Adrenal gland (tissue), 12 donors: ENCODE data around the gene FAM81B. TPM values are rescaled to one million over a fixed set of nuclear protein-coding genes. Genes with fewer than 3 reads are reported as not detected.
"Not testable (repeated sequence)": the region's sequence is repeated elsewhere in the genome, so short reads cannot be mapped to it uniquely, and the experiment has no call there.

Experiments used
- DNase-seq, 7 donors: peaks; one replicate each; pipeline ENCODE4 v3.0.0-alpha.2; 2019 to 2020
- H3K27ac ChIP-seq, 5 donors: fragments of 200-600 bp; sonication (generic) in 4 of 5; 1 replicate in 3 of 5; 2 replicates in 2 of 5; pipeline versions ENCODE4 v1.5.1 to v1.8.0; 2016 to 2020; ENCODE audit warnings: mild to moderate bottlenecking in 1 of 5
- H3K27me3 ChIP-seq: fragments of 200-600 bp; 2 replicates; pipeline ENCODE4 v1.8.0; 2021
- H3K36me3 ChIP-seq, 2 donors: fragments of 200-600 bp; replicated peaks in 1 of 2; 1 replicate in 1 of 2; 2 replicates in 1 of 2; pipeline versions ENCODE4 v1.5.1 to v1.8.0; 2018 to 2022
- H3K4me1 ChIP-seq, 2 donors: fragments of 200-600 bp; replicated peaks in 1 of 2; 1 replicate in 1 of 2; 2 replicates in 1 of 2; pipeline versions ENCODE4 v1.5.1 to v1.8.0; 2018 to 2021
- H3K4me3 ChIP-seq, 4 donors: fragments of 200-600 bp; sonication (generic) in 3 of 4; one replicate each; pipeline ENCODE4 v1.5.1; 2016 to 2018
- H3K9me3 ChIP-seq, 3 donors: fragments of 200-600 bp; sonication (generic) in 1 of 3; replicated peaks in 1 of 3; 1 replicate in 2 of 3; 2 replicates in 1 of 3; pipeline versions ENCODE4 v1.5.1 to v1.8.0; 2016 to 2021
- POLR2A ChIP-seq, 2 donors: fragments of 450-650 bp; IDR thresholded peaks; one replicate each; pipeline ENCODE4 v1.6.1; 2017; ENCODE audit warnings: antibody characterized with exemption in 2 of 2, mild to moderate bottlenecking in 2 of 2, moderate library complexity in 1 of 2
- WGBS, 4 donors: extraction: QIAGEN DNeasy Blood & Tissue Kit in 2 of 4; methylation state at CpG; one replicate each; pipeline versions ENCODE4 v1.1.5 to v1.1.7; 2013 to 2017; 5-methylcytosine and 5-hydroxymethylcytosine counted together
- intact Hi-C, 2 donors: fragments of 100-400 bp; cut with DNase I; formaldehyde crosslinking; loops; one replicate each; pipeline versions ENCODE4 v1.14.1 to v1.15.0; 2022 to 2023
- polyA plus RNA-seq, 3 donors: library from polyadenylated mRNA; stranded (reverse); fragments of 200-250 nt in 2 of 3; fragments of 350-450 nt in 1 of 3; fragmentation: Illumina TruSeq in 1 of 3; extraction: RNeasy Lipid Tissue Mini Kit (QIAGEN cat#74804) in 1 of 3; gene quantifications; one replicate each; pipeline ENCODE4 v1.2.3, GENCODE V29; 2013 to 2014
- total RNA-seq, 9 donors: library from RNA; depleted of rRNA in 4 of 9; stranded (reverse); fragments of >200 nt in 4 of 9; fragments of 120-200 nt in 1 of 9; fragmentation: NEBNext Ultra II Directional in 1 of 9; extraction: Animal tissue kit (Norgen Biotek cat#: 25700) in 1 of 9; gene quantifications; one replicate each; pipeline versions ENCODE4 v1.1.0 to v1.2.4, GENCODE V29; 2013 to 2023
- TF ChIP-seq, protein P1 (sequence below), 6 experiments: fragments of 450-650 bp in 4 of 6; fragments of 200-600 bp in 2 of 6; sonication (generic) in 1 of 6; IDR thresholded peaks; 1 replicate in 5 of 6; 2 replicates in 1 of 6; pipeline versions ENCODE4 v1.5.1 to v1.8.0; 2016 to 2021; ENCODE audit warnings: antibody characterized with exemption in 6 of 6, mild to moderate bottlenecking in 2 of 6, moderate library complexity in 1 of 6
- donor health status: healthy with polysubstance abuse.
- donor health status: Bipolar disorder and iron deficiency.
- donor health status: DM: yes; HTN: yes; CAD: no.
- donor health status: DM: no; HTN: no; CAD: no.
- donor health status: DM: no; HTN: no; CAD: no.
- donor health status: DM: yes; HTN: yes; CAD: no.

Gene FAM81B
- total and polyA plus RNA-seq, 12 donors: 0.16 to 0.71 (median 0.35) TPM; not detected in 7

DNA sequence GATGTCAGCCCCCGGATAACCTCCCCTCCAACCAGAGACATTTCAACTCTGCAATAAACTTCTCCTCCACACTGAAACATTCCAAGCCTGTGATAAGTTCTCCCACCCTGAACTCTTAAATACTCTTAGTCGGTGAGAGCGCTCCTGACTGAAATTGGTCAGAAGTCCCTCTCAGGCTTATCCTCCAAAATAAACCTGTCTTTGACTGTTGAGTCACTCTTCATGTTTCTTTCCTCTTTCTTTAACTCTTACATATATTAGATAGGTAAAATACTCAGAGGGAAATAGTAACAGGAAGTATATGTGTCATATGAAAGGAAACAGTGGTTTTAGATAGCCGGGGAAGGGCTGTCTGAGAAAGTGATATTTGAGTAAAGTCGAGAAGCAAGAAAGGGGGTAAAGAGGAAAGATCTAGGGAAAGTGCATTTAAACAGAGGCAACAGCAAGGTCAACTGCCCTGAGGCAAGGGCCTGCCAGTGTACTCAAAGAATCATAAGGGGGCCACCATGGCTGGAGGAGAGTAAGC lies 11.0 kb upstream of the FAM81B start:
- Histone ChIP-seq H3K27me3 (no peaks in the 10 kb centered on the region), H3K4me1 (no peaks in the 10 kb centered on the region), H3K27ac (no peak overlapping the region), H3K4me3 (no peak overlapping the region), H3K9me3 (no peaks in the 10 kb centered on the region), H3K36me3 (no peaks in the 10 kb centered on the region)
- no peak for TF ChIP-seq POLR2A (IDR thresholded peaks at IDR 0.05)
- TF ChIP-seq, protein P1, sequence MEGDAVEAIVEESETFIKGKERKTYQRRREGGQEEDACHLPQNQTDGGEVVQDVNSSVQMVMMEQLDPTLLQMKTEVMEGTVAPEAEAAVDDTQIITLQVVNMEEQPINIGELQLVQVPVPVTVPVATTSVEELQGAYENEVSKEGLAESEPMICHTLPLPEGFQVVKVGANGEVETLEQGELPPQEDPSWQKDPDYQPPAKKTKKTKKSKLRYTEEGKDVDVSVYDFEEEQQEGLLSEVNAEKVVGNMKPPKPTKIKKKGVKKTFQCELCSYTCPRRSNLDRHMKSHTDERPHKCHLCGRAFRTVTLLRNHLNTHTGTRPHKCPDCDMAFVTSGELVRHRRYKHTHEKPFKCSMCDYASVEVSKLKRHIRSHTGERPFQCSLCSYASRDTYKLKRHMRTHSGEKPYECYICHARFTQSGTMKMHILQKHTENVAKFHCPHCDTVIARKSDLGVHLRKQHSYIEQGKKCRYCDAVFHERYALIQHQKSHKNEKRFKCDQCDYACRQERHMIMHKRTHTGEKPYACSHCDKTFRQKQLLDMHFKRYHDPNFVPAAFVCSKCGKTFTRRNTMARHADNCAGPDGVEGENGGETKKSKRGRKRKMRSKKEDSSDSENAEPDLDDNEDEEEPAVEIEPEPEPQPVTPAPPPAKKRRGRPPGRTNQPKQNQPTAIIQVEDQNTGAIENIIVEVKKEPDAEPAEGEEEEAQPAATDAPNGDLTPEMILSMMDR (IDR thresholded peaks at IDR 0.05): no peak
- DNase-seq: no peak
- WGBS, 4 donors: 82 to 89% (median 83%) methylated on average over 5 of the region's 5 CpGs
- intact Hi-C loops: no loop called here

DNA sequence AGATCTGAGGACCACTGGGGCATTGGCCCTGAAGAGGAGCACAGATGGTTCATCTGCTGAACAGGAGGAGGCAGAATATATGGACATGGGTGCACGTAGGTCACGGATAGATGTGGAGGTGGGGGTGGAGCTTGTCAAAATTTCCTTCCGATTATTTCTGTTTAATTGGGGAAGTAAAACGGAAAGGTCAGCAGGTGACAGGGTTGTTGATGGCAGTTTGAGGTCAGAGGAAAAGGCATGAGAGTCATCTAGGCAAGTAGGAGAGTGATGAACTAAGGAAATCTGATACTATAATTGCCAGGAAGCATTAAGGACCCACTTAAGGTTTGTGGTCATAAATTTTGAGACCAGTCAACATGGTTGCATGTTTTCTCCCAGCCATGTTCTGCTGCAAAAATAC lies 8.4 kb upstream of the FAM81B start:
- no peaks in the 10 kb centered on the region for H3K27me3 ChIP-seq
- H3K4me1 ChIP-seq: no peaks in the 10 kb centered on the region
- WGBS, 4 donors: 10 to 28% (median 18%) methylated on average over 4 of the region's 4 CpGs
- H3K9me3 ChIP-seq: no peaks in the 10 kb centered on the region
- TF ChIP-seq POLR2A (IDR thresholded peaks at IDR 0.05): no peak
- TF ChIP-seq, protein P1 (IDR thresholded peaks at IDR 0.05): no peak
- no peak for DNase-seq
- H3K36me3 ChIP-seq: no peaks in the 10 kb centered on the region
- H3K27ac ChIP-seq: no peak overlapping the region
- H3K4me3 ChIP-seq: no peak overlapping the region
- intact Hi-C loops: no loop called here

DNA sequence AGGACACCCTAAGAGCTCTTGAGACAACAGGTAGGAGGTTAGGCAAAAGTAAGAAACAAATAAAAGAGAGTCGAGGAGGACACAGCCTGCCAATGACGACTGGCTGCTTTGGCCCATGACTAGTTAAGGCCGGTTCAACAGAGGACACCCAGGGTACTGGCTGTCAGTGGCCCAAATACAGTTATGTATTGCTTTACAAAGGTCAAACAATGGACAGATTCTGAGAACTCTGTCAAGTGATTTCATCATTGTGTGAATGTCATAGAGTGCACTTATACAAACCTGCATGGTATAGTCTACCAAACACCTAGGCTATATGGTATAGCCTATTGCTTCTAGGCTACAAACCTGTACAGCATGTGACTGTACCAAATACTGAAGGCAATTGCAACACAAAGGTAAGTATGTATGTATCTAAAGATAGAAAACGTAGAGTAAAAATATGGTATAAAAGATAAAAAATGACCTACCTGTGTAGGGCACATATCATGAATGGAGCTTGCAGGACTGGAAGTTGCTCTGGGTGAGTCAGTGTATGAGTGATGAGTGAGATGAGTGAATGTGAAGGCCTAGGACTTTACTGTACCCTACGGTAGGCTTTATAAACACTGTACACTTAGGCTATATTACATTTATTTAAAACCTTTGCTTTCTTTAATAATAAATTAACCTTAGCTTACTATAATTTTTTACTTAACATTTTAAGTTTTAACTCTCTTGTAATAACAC lies 6.5 kb upstream of the FAM81B start:
- H3K9me3 ChIP-seq: no peaks in the 10 kb centered on the region
- H3K36me3 ChIP-seq: no peaks in the 10 kb centered on the region
- H3K4me3 ChIP-seq: no peak overlapping the region
- DNase-seq: no peak
- intact Hi-C loops: no loop called here
- no peak overlapping the region for H3K27ac ChIP-seq
- no peaks in the 10 kb centered on the region for H3K27me3 ChIP-seq
- H3K4me1 ChIP-seq: no peaks in the 10 kb centered on the region
- 55 to 75% (median 62%) methylated on average over 5 of the region's 5 CpGs for WGBS, 4 donors
- no peak for TF ChIP-seq POLR2A (IDR thresholded peaks at IDR 0.05)
- TF ChIP-seq, protein P1 (IDR thresholded peaks at IDR 0.05): no peak

DNA sequence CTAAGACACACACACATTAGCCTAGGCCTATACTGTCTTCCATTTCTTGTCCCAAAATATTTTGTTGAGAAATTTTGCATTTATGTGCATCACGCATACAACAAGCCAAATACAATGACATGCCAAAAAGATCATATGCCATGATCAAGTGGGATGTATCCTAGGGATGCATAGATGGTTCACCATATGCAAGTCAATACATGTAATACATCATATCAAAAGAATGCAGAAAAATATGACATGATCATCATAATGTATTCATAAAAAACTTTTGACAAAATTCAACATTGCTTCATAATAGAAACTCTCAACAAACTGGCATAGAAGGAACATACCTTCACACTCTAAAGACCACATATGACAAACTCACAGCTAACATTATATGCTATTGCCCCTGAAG lies 5.8 kb upstream of the FAM81B start:
- TF ChIP-seq POLR2A (IDR thresholded peaks at IDR 0.05): no peak
- TF ChIP-seq, protein P1 (IDR thresholded peaks at IDR 0.05): no peak
- no peaks in the 10 kb centered on the region for H3K9me3 ChIP-seq
- intact Hi-C loops: no loop called here
- no peak overlapping the region for H3K4me3 ChIP-seq
- H3K36me3 ChIP-seq: no peaks in the 10 kb centered on the region
- no peaks in the 10 kb centered on the region for H3K4me1 ChIP-seq
- H3K27me3 ChIP-seq: no peaks in the 10 kb centered on the region
- WGBS, 4 donors: 86 to 100% (median 89%) methylated on average over 1 of the region's 1 CpG
- H3K27ac ChIP-seq: no peak overlapping the region
- no peak for DNase-seq

DNA sequence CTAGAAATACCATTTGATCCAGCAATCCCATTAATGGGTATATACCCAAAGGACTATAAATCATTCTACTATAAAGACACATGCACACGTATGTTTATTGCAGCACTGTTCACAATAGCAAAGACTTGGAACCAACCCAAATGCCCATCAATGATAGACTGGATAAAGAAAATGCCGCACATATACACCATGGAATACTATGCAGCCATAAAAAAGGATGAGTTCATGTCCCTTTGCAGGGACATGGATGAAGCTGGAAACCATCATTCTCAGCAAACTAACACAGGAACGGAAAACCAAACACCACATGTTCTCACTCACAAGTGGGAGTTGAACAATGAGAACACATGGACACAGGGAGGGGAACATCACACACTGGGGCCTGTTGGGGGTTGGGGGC lies 799 bp downstream of the FAM81B start:
- H3K9me3 ChIP-seq, H3K4me1 ChIP-seq, intact Hi-C loops, H3K27ac ChIP-seq, H3K27me3 ChIP-seq, H3K4me3 ChIP-seq, H3K36me3 ChIP-seq, DNase-seq: not testable (repeated sequence)
- WGBS, 4 donors: 77 to 97% (median 87%) methylated on average over 3 of the region's 3 CpGs
